ENCODE data around the gene PDLIM1. TPM values are rescaled to one million over a fixed set of nuclear protein-coding genes. Genes with fewer than 3 reads are reported as not detected.

The PDLIM1 gene
- total RNA-seq, 6 experiments from 2014 or later, result 63.9 to 105 (median 82.1) TPM

DNA sequence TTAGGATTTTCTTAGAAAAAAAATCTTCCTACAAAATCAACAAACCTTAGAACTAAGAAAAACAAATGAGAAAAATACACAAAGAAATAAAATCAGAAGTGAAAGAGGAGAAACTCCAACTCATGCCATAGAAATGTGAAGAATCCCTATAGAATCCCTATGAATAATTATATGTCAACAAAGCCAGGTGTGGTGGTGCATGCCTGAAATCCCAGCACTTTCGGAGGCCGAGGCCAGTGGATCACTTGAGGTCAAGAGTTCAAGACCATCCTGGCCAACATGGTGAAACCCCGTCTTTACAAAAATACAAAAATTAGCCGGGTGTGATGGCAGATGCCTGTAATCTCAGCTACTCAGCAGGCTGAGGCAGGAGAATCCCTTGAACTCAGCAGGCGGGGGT is 69.7 kb downstream of the PDLIM1 start:
- Histone ChIP-seq H3K36me3 (no peaks in the 10 kb centered on the region), H3K4me3 (no peak overlapping the region), H3K27me3 (no peaks in the 10 kb centered on the region), H3K27ac (no peak overlapping the region), H3K9me3 (no peaks in the 10 kb centered on the region), H3K4me1 (no peaks in the 10 kb centered on the region)
- intact Hi-C loops (cut with DNase I), result no loop called here
- 62% methylated on average over 3 of the region's 5 CpGs for WGBS (ENCODE audit: insufficient coverage, low coverage, low lambda C conversion rate, missing lambda C conversion rate)
- ATAC-seq, result no peak
- TF ChIP-seq, protein P1, sequence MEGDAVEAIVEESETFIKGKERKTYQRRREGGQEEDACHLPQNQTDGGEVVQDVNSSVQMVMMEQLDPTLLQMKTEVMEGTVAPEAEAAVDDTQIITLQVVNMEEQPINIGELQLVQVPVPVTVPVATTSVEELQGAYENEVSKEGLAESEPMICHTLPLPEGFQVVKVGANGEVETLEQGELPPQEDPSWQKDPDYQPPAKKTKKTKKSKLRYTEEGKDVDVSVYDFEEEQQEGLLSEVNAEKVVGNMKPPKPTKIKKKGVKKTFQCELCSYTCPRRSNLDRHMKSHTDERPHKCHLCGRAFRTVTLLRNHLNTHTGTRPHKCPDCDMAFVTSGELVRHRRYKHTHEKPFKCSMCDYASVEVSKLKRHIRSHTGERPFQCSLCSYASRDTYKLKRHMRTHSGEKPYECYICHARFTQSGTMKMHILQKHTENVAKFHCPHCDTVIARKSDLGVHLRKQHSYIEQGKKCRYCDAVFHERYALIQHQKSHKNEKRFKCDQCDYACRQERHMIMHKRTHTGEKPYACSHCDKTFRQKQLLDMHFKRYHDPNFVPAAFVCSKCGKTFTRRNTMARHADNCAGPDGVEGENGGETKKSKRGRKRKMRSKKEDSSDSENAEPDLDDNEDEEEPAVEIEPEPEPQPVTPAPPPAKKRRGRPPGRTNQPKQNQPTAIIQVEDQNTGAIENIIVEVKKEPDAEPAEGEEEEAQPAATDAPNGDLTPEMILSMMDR (IDR thresholded peaks at IDR 0.05), result no peak
- TF ChIP-seq POLR2A (IDR thresholded peaks at IDR 0.05), result no peak
- DNase-seq, result no peak

DNA sequence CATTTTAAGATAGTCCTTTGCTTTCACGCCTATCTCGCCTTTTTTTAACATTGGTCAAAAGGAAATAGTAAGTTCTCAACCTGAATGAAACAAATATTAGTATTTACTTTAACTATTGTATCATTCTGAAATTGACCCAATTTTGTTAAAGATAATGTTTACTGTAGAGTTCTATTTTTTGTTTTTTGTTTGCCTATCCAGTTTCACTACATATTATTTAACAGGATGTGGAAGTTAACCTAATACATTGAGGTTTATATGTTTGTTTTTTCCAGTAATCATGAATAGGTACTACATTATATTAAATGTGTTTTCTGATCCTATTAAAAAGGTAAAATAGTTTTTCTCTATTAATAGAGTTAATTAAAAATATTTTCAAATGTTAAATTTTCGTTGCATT is 70.3 kb downstream of the PDLIM1 start:
- WGBS (ENCODE audit: insufficient coverage, low coverage, low lambda C conversion rate, missing lambda C conversion rate), result 83% methylated on average over 3 of the region's 3 CpGs
- no peaks in the 10 kb centered on the region for H3K9me3 ChIP-seq
- no peak overlapping the region for H3K4me3 ChIP-seq
- ATAC-seq, result no peak
- H3K27ac ChIP-seq, result no peak overlapping the region
- intact Hi-C loops (cut with DNase I), result no loop called here
- H3K4me1 ChIP-seq, result no peaks in the 10 kb centered on the region
- no peaks in the 10 kb centered on the region for H3K36me3 ChIP-seq
- TF ChIP-seq POLR2A (IDR thresholded peaks at IDR 0.05), result no peak
- TF ChIP-seq, protein P1 (IDR thresholded peaks at IDR 0.05), result no peak
- no peaks in the 10 kb centered on the region for H3K27me3 ChIP-seq
- no peak for DNase-seq

DNA sequence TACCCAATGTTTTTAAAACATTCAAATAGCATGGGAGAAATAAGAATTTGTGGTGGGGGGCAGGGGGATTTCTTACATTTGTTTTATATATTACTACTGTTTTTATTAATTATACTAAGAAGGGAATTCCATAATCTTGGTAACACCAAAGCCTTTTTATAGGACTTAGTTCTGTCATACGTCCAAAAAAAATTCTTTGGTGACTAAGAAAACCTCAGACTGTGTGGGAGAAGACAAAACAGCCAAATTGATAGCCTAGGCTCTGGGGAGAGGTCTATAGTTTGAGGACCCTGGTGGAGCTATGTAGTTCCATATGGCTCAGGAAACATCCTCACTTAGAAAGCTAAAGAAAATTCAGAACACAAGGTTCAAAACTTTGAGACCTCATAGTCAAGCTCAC is 73.3 kb downstream of the PDLIM1 start:
- DNase-seq (no peak), ATAC-seq (no peak)
- intact Hi-C loops (cut with DNase I), result no loop called here
- Histone ChIP-seq H3K36me3 (no peaks in the 10 kb centered on the region), H3K4me1 (no peaks in the 10 kb centered on the region), H3K27ac (no peak overlapping the region), H3K9me3 (no peaks in the 10 kb centered on the region), H3K27me3 (no peaks in the 10 kb centered on the region), H3K4me3 (no peak overlapping the region)
- TF ChIP-seq, protein P1 (IDR thresholded peaks at IDR 0.05), result no peak
- no peak for TF ChIP-seq POLR2A (IDR thresholded peaks at IDR 0.05)
- WGBS (ENCODE audit: insufficient coverage, low coverage, low lambda C conversion rate, missing lambda C conversion rate), result 46% methylated on average over 1 of the region's 1 CpG

- H3K27me3 ChIP-seq, result no peaks in the 10 kb centered on the region
- intact Hi-C loops (cut with DNase I), result no loop called here
- TF ChIP-seq, protein P1 (IDR thresholded peaks at IDR 0.05), result no peak
- no peak for TF ChIP-seq POLR2A (IDR thresholded peaks at IDR 0.05)
- no peak overlapping the region for H3K4me3 ChIP-seq
- H3K36me3 ChIP-seq, result no peaks in the 10 kb centered on the region
- no peaks in the 10 kb centered on the region for H3K9me3 ChIP-seq
- WGBS (ENCODE audit: insufficient coverage, low coverage, low lambda C conversion rate, missing lambda C conversion rate), result 65% methylated on average over 3 of the region's 3 CpGs
- DNase-seq, result no peak
- ATAC-seq, result no peak
- H3K4me1 ChIP-seq, result no peaks in the 10 kb centered on the region
- H3K27ac ChIP-seq, result no peak overlapping the region
Measured at GRCh38 chr10:95214793-95215192, 76.0 kb downstream of the PDLIM1 start.

DNA sequence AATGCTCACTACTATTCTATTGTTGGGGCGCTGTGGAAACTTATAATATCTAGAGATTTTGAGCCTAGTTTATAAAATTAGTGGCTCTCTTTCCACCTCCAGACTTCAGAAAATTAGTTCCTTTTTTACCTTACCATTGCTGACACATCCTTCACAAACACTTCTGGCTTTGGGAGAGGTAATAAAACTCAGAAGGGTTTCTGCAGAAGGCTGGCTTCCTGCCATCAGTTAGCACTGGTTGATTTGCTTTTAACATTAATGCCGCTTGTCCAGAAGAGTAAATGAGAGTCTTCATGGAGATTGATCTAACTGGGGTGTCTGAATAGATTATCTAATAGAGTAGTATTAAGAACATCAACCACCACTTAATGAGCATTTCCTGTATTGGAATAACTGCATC is 76.4 kb downstream of the PDLIM1 start:
- ATAC-seq (no peak), DNase-seq (no peak)
- H3K9me3 ChIP-seq, result no peaks in the 10 kb centered on the region
- intact Hi-C loops (cut with DNase I), result no loop called here
- WGBS (ENCODE audit: insufficient coverage, low coverage, low lambda C conversion rate, missing lambda C conversion rate), result 73% methylated on average over 2 of the region's 2 CpGs
- TF ChIP-seq, protein P1 (IDR thresholded peaks at IDR 0.05), result no peak
- no peak for TF ChIP-seq POLR2A (IDR thresholded peaks at IDR 0.05)
- no peak overlapping the region for H3K27ac ChIP-seq
- no peaks in the 10 kb centered on the region for H3K36me3 ChIP-seq
- H3K4me3 ChIP-seq, result no peak overlapping the region
- H3K27me3 ChIP-seq, result no peaks in the 10 kb centered on the region
- no peaks in the 10 kb centered on the region for H3K4me1 ChIP-seq
